Stimulated activated naive CD8-positive, alpha-beta T cell treated with anti-CD3 and anti-CD28 coated beads, Interleukin-15, amount 100 ng/mL, for 72 hours (primary cell): Measurements from ENCODE around the gene NLGN4Y.

Experiments used
- ATAC-seq: fragments of 150-1000 bp; cut with Tn5 transposase; 2 replicates; pipeline ENCODE4 v1.10.0; 2021; ENCODE audit warnings: mild to moderate bottlenecking, moderate library complexity
- DNase-seq, 2 donors: peaks; one replicate each; pipeline ENCODE4 v3.0.0; 2021 to 2022
- H3K27ac Mint-ChIP-seq, 2 donors: one replicate each; pipeline ENCODE4 v1.8.0; 2022; ENCODE audit warnings: mild to moderate bottlenecking in 2 of 2, mixed read lengths in 2 of 2, moderate library complexity in 2 of 2
- H3K27me3 Mint-ChIP-seq: one replicate; pipeline ENCODE4 v1.8.0; 2022; ENCODE audit warnings: mixed read lengths
- H3K4me1 Mint-ChIP-seq: one replicate; pipeline ENCODE4 v1.8.0; 2022; ENCODE audit warnings: mild to moderate bottlenecking, mixed read lengths
- H3K4me3 Mint-ChIP-seq, 2 donors: one replicate each; pipeline ENCODE4 v1.8.0; 2022; ENCODE audit warnings: mild to moderate bottlenecking in 2 of 2, mixed read lengths in 2 of 2, moderate library complexity in 1 of 2
- H3K9me3 Mint-ChIP-seq, 2 donors: one replicate each; pipeline ENCODE4 v1.8.0; 2022; ENCODE audit warnings: mixed read lengths in 2 of 2

The NLGN4Y gene

DNA sequence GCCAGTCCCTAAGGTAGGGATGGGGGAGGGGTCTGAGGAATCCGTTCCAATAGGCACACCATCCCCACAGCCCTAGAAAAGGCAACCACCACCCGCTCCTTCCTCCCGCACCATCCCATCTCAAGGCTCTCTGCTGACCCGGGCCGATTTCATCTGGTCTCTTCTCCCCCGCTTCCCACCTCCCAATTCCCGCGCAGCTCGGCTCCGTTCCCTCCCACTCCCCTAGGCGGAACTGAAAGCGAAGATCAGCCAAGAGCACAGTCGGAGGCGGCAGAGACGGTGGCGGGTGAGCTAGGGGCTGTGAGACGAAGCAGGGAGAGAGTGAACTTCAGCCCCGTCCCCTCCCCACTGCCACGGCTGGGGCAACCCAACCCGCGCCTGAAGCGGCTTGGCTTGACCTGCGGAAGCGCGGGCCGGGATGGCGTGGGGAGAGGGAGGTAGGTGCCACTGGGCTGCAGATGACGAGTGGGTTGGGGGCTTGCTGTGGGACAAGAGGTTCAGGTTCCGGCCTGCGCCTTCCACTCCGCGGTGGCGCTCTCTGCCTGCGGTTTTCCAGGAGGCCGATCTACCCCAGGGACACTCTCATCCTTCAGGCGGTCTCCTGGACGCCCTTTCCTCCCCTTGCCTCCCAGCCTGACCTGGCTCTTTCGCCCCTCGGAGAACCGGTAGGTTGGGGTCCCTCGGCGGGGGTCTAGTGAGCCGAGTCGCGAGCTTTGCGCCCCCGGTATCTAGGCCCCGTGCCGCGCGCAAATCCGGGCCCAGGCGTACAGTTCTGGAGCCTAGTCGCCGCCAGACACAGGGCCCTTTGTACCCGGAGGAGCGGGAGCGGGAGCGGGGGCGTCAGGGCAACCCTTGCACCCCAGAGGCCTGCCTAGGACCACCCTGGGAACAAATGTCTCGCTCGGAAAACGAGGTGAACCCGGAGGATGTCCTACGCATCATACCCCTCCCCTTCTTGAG is at the start of gene NLGN4Y:
TSS of gene NLGN4Y (plus strand) at position 258 of the 960 bp plus-strand sequence. CDS start 97,591 bp downstream, outside the sequence.
- DNase-seq (no peak), ATAC-seq (peak; percentile 54)
- peak within 1 kb of the TSS; percentile 66 to 72 for H3K4me3 Mint-ChIP-seq
- H3K9me3 Mint-ChIP-seq = no peaks in the 10 kb centered on the region
- H3K27me3 Mint-ChIP-seq = peaks cover 50% of the 10 kb centered on the region
- H3K4me1 Mint-ChIP-seq = peaks cover 17% of the 10 kb centered on the region
- peak within 1 kb of the TSS in 1 of 2 donors; percentile 78 for H3K27ac Mint-ChIP-seq

GRCh38 chrY:14485935-14486334 is 38.4 kb upstream of the NLGN4Y start:
- no peak for ATAC-seq
- Mint-ChIP-seq H3K27ac (no peak overlapping the region), H3K9me3 (peaks cover 6 to 10% of the 10 kb centered on the region in 2 donors), H3K4me3 (no peak overlapping the region), H3K4me1 (no peaks in the 10 kb centered on the region), H3K27me3 (no peaks in the 10 kb centered on the region)
- DNase-seq = no peak

DNA sequence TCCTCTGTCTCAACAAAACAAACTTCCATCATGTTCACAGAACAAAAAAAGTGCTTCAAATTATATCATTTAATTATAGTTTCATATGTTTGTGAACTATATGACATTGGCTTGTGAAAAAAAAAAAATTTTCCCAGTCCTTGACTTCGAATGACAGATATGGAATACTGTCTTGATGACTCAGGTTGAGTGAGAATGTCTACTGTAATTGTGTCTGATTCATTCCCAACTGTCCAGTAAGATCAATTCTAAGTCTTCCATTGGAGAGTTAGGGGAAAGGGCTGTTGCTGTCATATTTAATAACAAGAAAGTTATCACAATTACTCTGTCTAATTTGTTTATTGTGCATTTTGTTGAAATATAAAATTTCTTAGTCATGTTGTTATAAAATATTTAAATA is 34.1 kb upstream of the NLGN4Y start:
- no peak for ATAC-seq
- H3K9me3 Mint-ChIP-seq = peaks cover 12 to 14% of the 10 kb centered on the region in 2 donors
- H3K4me3 Mint-ChIP-seq = no peak overlapping the region
- H3K27me3 Mint-ChIP-seq = no peaks in the 10 kb centered on the region
- no peak overlapping the region for H3K27ac Mint-ChIP-seq
- no peak for DNase-seq
- no peaks in the 10 kb centered on the region for H3K4me1 Mint-ChIP-seq

GRCh38 chrY:14498071-14498470 is 26.3 kb upstream of the NLGN4Y start:
- peaks cover 6 to 8% of the 10 kb centered on the region in 2 donors for H3K9me3 Mint-ChIP-seq
- ATAC-seq (no peak), DNase-seq (no peak)
- H3K4me1 Mint-ChIP-seq = no peaks in the 10 kb centered on the region
- no peak overlapping the region for H3K27ac Mint-ChIP-seq
- H3K27me3 Mint-ChIP-seq = no peaks in the 10 kb centered on the region
- H3K4me3 Mint-ChIP-seq = no peak overlapping the region

DNA sequence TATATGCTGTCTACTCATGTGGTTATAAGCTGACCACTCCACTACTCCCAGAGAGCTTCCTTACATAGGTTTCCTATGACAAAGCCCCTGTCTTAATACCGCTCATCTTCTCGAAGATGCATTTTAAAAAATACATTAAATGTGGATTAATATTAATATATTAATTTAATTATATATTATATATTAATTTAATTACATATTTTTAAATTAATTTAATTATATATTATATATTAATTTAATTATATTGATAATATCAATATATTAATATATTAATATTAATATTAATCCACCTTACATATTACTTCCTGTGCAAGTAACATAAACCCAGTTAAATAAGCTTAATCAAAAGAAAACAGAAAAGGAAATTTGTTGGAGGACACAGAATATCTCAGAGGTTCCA is 19.7 kb upstream of the NLGN4Y start:
- H3K27ac Mint-ChIP-seq = no peak overlapping the region
- H3K4me1 Mint-ChIP-seq = no peaks in the 10 kb centered on the region
- DNase-seq (no peak), ATAC-seq (no peak)
- H3K4me3 Mint-ChIP-seq = no peak overlapping the region
- H3K9me3 Mint-ChIP-seq = peaks cover 0 to 7% of the 10 kb centered on the region in 2 donors
- H3K27me3 Mint-ChIP-seq = no peaks in the 10 kb centered on the region

DNA sequence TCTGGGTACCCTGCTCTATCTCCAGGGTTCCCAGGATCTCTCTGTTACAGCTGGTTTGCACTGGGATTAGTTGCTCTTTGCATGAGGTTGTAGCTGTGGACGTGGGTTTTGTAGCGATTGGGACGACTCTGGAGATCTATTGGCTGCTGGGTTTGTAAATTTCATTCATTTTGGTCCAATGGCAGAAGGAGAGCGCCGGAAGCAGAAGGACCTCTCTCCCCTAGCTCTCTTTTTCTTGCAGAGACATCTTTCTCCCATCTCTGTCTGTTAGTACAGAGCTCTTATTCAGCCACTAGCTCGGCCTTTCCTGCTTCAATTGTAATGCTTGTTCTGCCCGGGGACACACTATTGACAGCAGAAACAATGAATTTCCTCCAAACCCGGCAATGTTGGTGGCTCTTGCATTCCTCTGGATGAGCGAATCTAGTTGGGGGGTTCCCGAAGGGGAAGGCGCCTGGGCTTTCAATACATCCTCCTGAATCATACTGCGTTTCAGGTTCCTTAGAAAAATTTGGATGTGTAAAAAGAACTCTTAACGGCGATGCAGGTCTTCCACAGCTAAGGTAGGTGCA is 1.9 kb upstream of the NLGN4Y start:
- no peak for DNase-seq
- no peak for ATAC-seq
- Mint-ChIP-seq H3K4me3 (no peak overlapping the region), H3K27me3 (peaks cover 50% of the 10 kb centered on the region), H3K9me3 (peaks cover 0 to 9% of the 10 kb centered on the region in 2 donors), H3K27ac (no peak overlapping the region), H3K4me1 (peaks cover 17% of the 10 kb centered on the region)

GRCh38 chrY:14523491-14524271 is 648 bp upstream of the NLGN4Y start:
- Mint-ChIP-seq H3K27ac (no peak overlapping the region), H3K27me3 (peaks cover 50% of the 10 kb centered on the region), H3K4me3 (peak overlapping the region; percentile 66 to 72), H3K4me1 (peaks cover 17% of the 10 kb centered on the region), H3K9me3 (no peaks in the 10 kb centered on the region)
- no peak for DNase-seq
- ATAC-seq = no peak

- Mint-ChIP-seq H3K27ac (peak overlapping the region in 1 of 2 donors; percentile 78), H3K27me3 (peaks cover 44% of the 10 kb centered on the region), H3K4me3 (peak overlapping the region in 1 of 2 donors; percentile 66), H3K9me3 (no peaks in the 10 kb centered on the region), H3K4me1 (peaks cover 17% of the 10 kb centered on the region)
- DNase-seq = no peak
- ATAC-seq = no peak
Observed at GRCh38 chrY:14525315-14525714, 986 bp downstream of the NLGN4Y start.

- H3K9me3 Mint-ChIP-seq = no peaks in the 10 kb centered on the region
- no peak overlapping the region for H3K4me3 Mint-ChIP-seq
- H3K27ac Mint-ChIP-seq = no peak overlapping the region
- H3K27me3 Mint-ChIP-seq = peaks cover 21% of the 10 kb centered on the region
- ATAC-seq (no peak), DNase-seq (no peak)
- peaks cover 17% of the 10 kb centered on the region for H3K4me1 Mint-ChIP-seq
Observed at GRCh38 chrY:14528361-14528760, 4.0 kb downstream of the NLGN4Y start.

DNA sequence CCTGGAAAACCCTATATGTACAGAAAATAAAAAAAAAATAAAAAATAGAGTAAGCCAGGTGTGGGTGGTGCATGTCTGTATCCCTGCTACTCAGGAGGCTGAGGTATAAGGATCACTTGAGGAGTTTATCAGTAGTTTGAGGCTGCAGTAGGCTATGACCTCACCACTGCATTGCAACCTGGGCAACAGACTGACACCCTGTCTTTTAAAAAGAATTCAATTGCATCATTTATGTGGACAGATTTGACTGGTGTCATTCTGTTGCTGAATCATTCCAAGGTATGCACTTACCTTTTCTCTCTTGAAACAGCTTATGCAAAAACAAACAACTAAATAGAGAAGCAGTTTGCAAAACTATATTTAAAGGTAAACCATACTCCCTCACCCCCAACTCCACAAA is 12.4 kb downstream of the NLGN4Y start:
- peaks cover 6 to 9% of the 10 kb centered on the region in 2 donors for H3K9me3 Mint-ChIP-seq
- no peak overlapping the region for H3K4me3 Mint-ChIP-seq
- DNase-seq (no peak), ATAC-seq (no peak)
- no peaks in the 10 kb centered on the region for H3K27me3 Mint-ChIP-seq
- H3K27ac Mint-ChIP-seq = no peak overlapping the region
- no peaks in the 10 kb centered on the region for H3K4me1 Mint-ChIP-seq

DNA sequence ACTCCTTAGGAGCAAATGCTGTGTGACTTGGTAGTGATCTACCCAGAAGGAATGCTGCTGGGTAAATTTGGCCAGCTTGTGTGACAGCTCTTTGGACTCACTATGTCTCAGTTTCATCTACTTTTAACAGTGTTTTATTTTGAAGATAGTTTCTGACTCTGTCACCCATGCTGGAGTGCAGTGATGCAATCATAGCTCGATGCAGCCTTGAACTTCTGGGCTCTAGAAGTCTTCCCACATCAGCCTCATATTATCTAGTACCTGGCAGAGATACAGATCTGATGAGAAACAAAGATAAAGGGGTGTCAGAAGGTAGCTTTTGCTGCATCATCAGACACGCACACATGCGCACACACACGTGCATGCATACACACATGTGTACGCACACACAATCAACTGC is 19.2 kb downstream of the NLGN4Y start:
- Mint-ChIP-seq H3K27me3 (no peaks in the 10 kb centered on the region), H3K4me3 (no peak overlapping the region), H3K4me1 (no peaks in the 10 kb centered on the region), H3K9me3 (peaks cover 23 to 28% of the 10 kb centered on the region in 2 donors), H3K27ac (no peak overlapping the region)
- DNase-seq = no peak
- no peak for ATAC-seq

- Mint-ChIP-seq H3K4me3 (no peak overlapping the region), H3K9me3 (peaks cover 0 to 6% of the 10 kb centered on the region in 2 donors), H3K27ac (no peak overlapping the region), H3K4me1 (no peaks in the 10 kb centered on the region), H3K27me3 (no peaks in the 10 kb centered on the region)
- no peak for DNase-seq
- ATAC-seq = no peak
Observed at GRCh38 chrY:14581294-14581693, 57.0 kb downstream of the NLGN4Y start.

GRCh38 chrY:14586725-14587124 is 62.4 kb downstream of the NLGN4Y start:
- Mint-ChIP-seq H3K27me3 (no peaks in the 10 kb centered on the region), H3K27ac (no peak overlapping the region), H3K9me3 (peaks cover 9 to 11% of the 10 kb centered on the region in 2 donors), H3K4me3 (no peak overlapping the region), H3K4me1 (no peaks in the 10 kb centered on the region)
- DNase-seq (no peak), ATAC-seq (no peak)

GRCh38 chrY:14601372-14601771 is 77.0 kb downstream of the NLGN4Y start:
- H3K4me3 Mint-ChIP-seq = no peak overlapping the region
- ATAC-seq = no peak
- H3K9me3 Mint-ChIP-seq = peaks cover 0 to 13% of the 10 kb centered on the region in 2 donors
- H3K27me3 Mint-ChIP-seq = no peaks in the 10 kb centered on the region
- DNase-seq = no peak
- no peaks in the 10 kb centered on the region for H3K4me1 Mint-ChIP-seq
- H3K27ac Mint-ChIP-seq = no peak overlapping the region

GRCh38 chrY:14617625-14618024 is 93.3 kb downstream of the NLGN4Y start:
- Mint-ChIP-seq H3K4me1 (no peaks in the 10 kb centered on the region), H3K27ac (no peak overlapping the region), H3K27me3 (no peaks in the 10 kb centered on the region), H3K9me3 (peaks cover 7 to 12% of the 10 kb centered on the region in 2 donors), H3K4me3 (no peak overlapping the region)
- DNase-seq = no peak
- ATAC-seq = no peak
